ENCODE results near the gene MCC.

MCC gene

GRCh38 chr5:112976432-112977309 lies 511.6 kb downstream of the MCC start, which contains the start of gene DCP2:
Gene DCP2 (plus strand): TSS chr5:112976798. CDS start chr5:112976934, 136 bp downstream.
- peak; percentile 94 for DNase-seq

GRCh38 chr5:112975721-112976431 lies 512.4 kb downstream of the MCC start:
- DNase-seq (no peak), ATAC-seq (peak; percentile 9)

More at GRCh38 chr5:112976432-112977309, 511.6 kb downstream of the MCC start, which contains the start of gene DCP2:
- ATAC-seq, result peak; percentile 100

GRCh38 chr5:112974901-112975300 lies 513.4 kb downstream of the MCC start:
- DNase-seq, result no peak

GRCh38 chr5:112973904-112974303 lies 514.3 kb downstream of the MCC start:
- ATAC-seq (no peak), DNase-seq (no peak)

More at GRCh38 chr5:112974901-112975300, 513.4 kb downstream of the MCC start:
- no peak for ATAC-seq

GRCh38 chr5:112973036-112973435 lies 515.2 kb downstream of the MCC start:
- DNase-seq (no peak), ATAC-seq (no peak)
